Measurements from ENCODE around the gene CA5A. TPM values are rescaled to one million over a fixed set of nuclear protein-coding genes. Genes with fewer than 3 reads are reported as not detected.

The CA5A gene
- total RNA-seq, 1 experiment from 2014 or later, result 1.7 TPM

- no peaks in the 10 kb centered on the region for H3K9me3 Mint-ChIP-seq (ENCODE audit: unreplicated experiment)
- no peak overlapping the region for H3K4me3 Mint-ChIP-seq (ENCODE audit: unreplicated experiment)
- no peaks in the 10 kb centered on the region for H3K27me3 Mint-ChIP-seq (ENCODE audit: insufficient read depth, unreplicated experiment)
- POLR2A ChIA-PET, result no interaction called here
- Histone ChIP-seq H3K36me3 (ENCODE audit: control insufficient read depth, insufficient read depth, low read length) (no peaks in the 10 kb centered on the region), H3K9me3 (no peaks in the 10 kb centered on the region), H3K27me3 (replicated peaks; ENCODE audit: control insufficient read depth, insufficient read depth, low read length) (no peaks in the 10 kb centered on the region), H3K4me1 (no peaks in the 10 kb centered on the region), H3K4me3 (ENCODE audit: low read depth, low read length) (no peak overlapping the region)
- CTCF ChIA-PET, result interaction anchor here (1.0 to 1.5 kb wide), 3 partner anchors 19 to 157 kb away, joined by 3 to 7 read pairs (median 6); no protein-coding TSS in a partner anchor
- peaks cover 10% of the 10 kb centered on the region for H3K4me1 Mint-ChIP-seq (ENCODE audit: low read depth, unreplicated experiment)
- no TSS peak for BruUV-seq (replicated peaks)
- no peak for DNase-seq
- H3K27ac Mint-ChIP-seq (ENCODE audit: unreplicated experiment), result no peak overlapping the region
- no peaks in the 10 kb centered on the region for H3K36me3 Mint-ChIP-seq (ENCODE audit: insufficient read depth, unreplicated experiment)
- TF ChIP-seq, protein P1, sequence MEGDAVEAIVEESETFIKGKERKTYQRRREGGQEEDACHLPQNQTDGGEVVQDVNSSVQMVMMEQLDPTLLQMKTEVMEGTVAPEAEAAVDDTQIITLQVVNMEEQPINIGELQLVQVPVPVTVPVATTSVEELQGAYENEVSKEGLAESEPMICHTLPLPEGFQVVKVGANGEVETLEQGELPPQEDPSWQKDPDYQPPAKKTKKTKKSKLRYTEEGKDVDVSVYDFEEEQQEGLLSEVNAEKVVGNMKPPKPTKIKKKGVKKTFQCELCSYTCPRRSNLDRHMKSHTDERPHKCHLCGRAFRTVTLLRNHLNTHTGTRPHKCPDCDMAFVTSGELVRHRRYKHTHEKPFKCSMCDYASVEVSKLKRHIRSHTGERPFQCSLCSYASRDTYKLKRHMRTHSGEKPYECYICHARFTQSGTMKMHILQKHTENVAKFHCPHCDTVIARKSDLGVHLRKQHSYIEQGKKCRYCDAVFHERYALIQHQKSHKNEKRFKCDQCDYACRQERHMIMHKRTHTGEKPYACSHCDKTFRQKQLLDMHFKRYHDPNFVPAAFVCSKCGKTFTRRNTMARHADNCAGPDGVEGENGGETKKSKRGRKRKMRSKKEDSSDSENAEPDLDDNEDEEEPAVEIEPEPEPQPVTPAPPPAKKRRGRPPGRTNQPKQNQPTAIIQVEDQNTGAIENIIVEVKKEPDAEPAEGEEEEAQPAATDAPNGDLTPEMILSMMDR (IDR thresholded peaks at IDR 0.05; ENCODE audit: insufficient read depth in 1 of 2, low read depth in 1 of 2, low read length in 1 of 2, severe bottlenecking in 1 of 2, unreplicated experiment in 1 of 2), result no peak
- intact Hi-C loops (cut with micrococcal nuclease; ENCODE audit: unreplicated experiment), result no loop called here
These were observed 9.8 kb downstream of the CA5A start for GRCh38 chr16:87926246-87927194.

GRCh38 chr16:87924811-87925670 is 11.3 kb downstream of the CA5A start:
- Mint-ChIP-seq H3K9me3 (ENCODE audit: unreplicated experiment) (no peaks in the 10 kb centered on the region), H3K4me3 (ENCODE audit: unreplicated experiment) (no peak overlapping the region), H3K4me1 (ENCODE audit: low read depth, unreplicated experiment) (peaks cover 10% of the 10 kb centered on the region), H3K36me3 (ENCODE audit: insufficient read depth, unreplicated experiment) (no peaks in the 10 kb centered on the region), H3K27me3 (ENCODE audit: insufficient read depth, unreplicated experiment) (no peaks in the 10 kb centered on the region), H3K27ac (ENCODE audit: unreplicated experiment) (no peak overlapping the region)
- Histone ChIP-seq H3K9me3 (no peaks in the 10 kb centered on the region), H3K4me3 (ENCODE audit: low read depth, low read length) (no peak overlapping the region), H3K4me1 (no peaks in the 10 kb centered on the region), H3K36me3 (ENCODE audit: control insufficient read depth, insufficient read depth, low read length) (no peaks in the 10 kb centered on the region), H3K27me3 (replicated peaks; ENCODE audit: control insufficient read depth, insufficient read depth, low read length) (no peaks in the 10 kb centered on the region)
- intact Hi-C loops (cut with micrococcal nuclease; ENCODE audit: unreplicated experiment), result no loop called here
- TF ChIP-seq, protein P1 (IDR thresholded peaks at IDR 0.05; ENCODE audit: insufficient read depth in 1 of 2, low read depth in 1 of 2, low read length in 1 of 2, severe bottlenecking in 1 of 2, unreplicated experiment in 1 of 2), result no peak
- DNase-seq, result no peak
- CTCF ChIA-PET, result interaction anchor here (0.9 to 1.0 kb wide), 2 partner anchors 25 to 76 kb away, joined by 4 to 7 read pairs; no protein-coding TSS in a partner anchor
- no TSS peak for BruUV-seq (replicated peaks)
- POLR2A ChIA-PET, result no interaction called here

DNA sequence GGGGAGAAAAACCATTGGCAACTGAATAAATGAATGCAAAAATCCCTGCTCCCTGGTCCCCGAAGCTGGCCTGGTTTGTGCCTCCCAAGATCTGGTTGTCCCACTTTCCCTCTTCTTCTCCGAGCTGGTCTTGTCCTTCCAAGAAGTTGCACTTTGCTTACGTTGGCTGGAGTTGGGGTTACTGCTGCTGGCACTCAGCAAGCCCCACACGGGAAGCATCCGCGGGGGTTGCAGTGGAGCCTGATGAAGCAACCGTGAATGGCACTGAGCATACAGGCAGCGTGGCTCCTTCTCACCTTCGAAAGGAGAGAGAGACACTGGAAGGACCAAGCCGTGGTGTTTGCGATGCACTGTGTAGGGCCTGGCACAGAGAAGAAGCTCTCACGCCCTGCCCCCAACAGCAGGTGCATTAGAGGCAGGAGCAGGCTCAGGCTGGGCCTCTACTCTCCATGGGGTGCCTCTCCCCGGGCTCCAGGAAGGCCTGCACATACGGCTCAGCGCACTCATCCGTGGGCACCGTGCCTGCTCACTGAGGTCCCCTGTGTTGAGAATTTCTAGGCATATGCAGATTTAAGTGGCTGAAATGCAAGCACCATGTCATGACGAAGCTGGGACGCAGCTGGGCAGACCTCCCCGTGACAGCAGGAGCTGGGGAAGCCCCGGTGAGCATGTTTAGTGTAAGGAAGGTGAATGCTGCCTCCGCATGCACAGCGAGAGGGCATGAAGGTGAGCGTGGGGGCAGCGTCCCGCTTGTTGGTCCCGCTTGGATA is 12.1 kb downstream of the CA5A start:
- H3K36me3 Mint-ChIP-seq (ENCODE audit: insufficient read depth, unreplicated experiment), result no peaks in the 10 kb centered on the region

More for the DNA sequence above, 12.1 kb downstream of the CA5A start:
- Mint-ChIP-seq H3K27ac (ENCODE audit: unreplicated experiment) (no peak overlapping the region), H3K4me3 (ENCODE audit: unreplicated experiment) (no peak overlapping the region), H3K27me3 (ENCODE audit: insufficient read depth, unreplicated experiment) (no peaks in the 10 kb centered on the region), H3K4me1 (ENCODE audit: low read depth, unreplicated experiment) (peaks cover 10% of the 10 kb centered on the region), H3K9me3 (ENCODE audit: unreplicated experiment) (no peaks in the 10 kb centered on the region)
- ChIA-PET CTCF (no interaction called here), POLR2A (no interaction called here)
- DNase-seq, result no peak
- Histone ChIP-seq H3K9me3 (no peaks in the 10 kb centered on the region), H3K27me3 (replicated peaks; ENCODE audit: control insufficient read depth, insufficient read depth, low read length) (no peaks in the 10 kb centered on the region), H3K4me1 (no peaks in the 10 kb centered on the region), H3K4me3 (ENCODE audit: low read depth, low read length) (no peak overlapping the region), H3K36me3 (ENCODE audit: control insufficient read depth, insufficient read depth, low read length) (no peaks in the 10 kb centered on the region)
- intact Hi-C loops (cut with micrococcal nuclease; ENCODE audit: unreplicated experiment), result no loop called here
- TF ChIP-seq, protein P1 (IDR thresholded peaks at IDR 0.05; ENCODE audit: insufficient read depth in 1 of 2, low read depth in 1 of 2, low read length in 1 of 2, severe bottlenecking in 1 of 2, unreplicated experiment in 1 of 2), result no peak
- no TSS peak for BruUV-seq (replicated peaks)
